ENCODE measurements around the gene MPEG1. TPM values are rescaled to one million over a fixed set of nuclear protein-coding genes. Genes with fewer than 3 reads are reported as not detected.

MPEG1 gene
- polyA plus RNA-seq, 1 donor (not counting 4 experiments of a cell fraction or from before 2014, with no cell fraction given), result not detected

DNA sequence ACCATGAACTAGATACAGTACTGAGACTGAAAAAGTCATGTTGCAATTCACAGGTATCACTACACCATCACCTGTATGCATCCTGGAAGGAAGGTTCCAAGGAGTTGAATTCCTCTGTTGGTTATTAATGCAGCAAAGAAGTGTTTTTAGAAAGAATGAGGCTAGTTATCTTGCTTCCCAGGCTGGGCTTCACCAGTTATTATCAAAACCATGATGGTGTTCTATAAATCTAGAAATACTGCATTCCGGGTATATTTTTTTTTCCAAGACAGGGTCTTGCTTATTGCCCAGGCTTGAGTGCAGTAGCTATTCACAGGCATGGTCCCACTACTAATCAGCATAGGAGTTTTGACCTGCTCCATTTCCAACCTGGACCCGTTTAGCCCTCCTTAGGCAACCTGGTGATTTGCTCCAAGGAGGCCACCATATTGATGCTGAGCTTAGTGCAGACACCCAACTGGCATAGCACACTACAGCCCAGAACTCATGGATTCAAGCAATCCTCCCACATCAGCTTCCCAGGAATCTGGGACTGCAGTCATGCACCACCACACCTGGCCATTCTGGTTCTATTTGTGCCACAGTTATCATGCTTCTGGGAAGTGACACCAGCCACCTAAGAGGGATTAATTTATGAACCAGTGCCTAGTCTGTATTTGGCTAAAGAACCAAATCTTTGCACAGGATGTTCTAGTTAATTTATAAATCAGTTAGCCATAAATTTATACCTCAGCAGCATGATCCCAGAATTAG is 1.6 kb upstream of the MPEG1 start:
- no peak overlapping the region for H3K4me2 ChIP-seq (ENCODE audit: control insufficient read depth, extremely low read depth, insufficient read depth, low read depth, low read length)
- H3K79me2 ChIP-seq (ENCODE audit: control insufficient read depth, insufficient read depth, low read length), result no peaks in the 10 kb centered on the region
- H4K20me1 ChIP-seq (ENCODE audit: control insufficient read depth, extremely low read depth, insufficient read depth, low read length), result no peaks in the 10 kb centered on the region
- dilution Hi-C loops (cut with MboI; ENCODE audit: extremely low pct_ligation_motif_present, low sequenced_read_pairs), result no loop called here
- DNase-seq (ENCODE audit: low read depth, low spot score) (no peak), FAIRE-seq (no peak)
- TF ChIP-seq, protein P1, sequence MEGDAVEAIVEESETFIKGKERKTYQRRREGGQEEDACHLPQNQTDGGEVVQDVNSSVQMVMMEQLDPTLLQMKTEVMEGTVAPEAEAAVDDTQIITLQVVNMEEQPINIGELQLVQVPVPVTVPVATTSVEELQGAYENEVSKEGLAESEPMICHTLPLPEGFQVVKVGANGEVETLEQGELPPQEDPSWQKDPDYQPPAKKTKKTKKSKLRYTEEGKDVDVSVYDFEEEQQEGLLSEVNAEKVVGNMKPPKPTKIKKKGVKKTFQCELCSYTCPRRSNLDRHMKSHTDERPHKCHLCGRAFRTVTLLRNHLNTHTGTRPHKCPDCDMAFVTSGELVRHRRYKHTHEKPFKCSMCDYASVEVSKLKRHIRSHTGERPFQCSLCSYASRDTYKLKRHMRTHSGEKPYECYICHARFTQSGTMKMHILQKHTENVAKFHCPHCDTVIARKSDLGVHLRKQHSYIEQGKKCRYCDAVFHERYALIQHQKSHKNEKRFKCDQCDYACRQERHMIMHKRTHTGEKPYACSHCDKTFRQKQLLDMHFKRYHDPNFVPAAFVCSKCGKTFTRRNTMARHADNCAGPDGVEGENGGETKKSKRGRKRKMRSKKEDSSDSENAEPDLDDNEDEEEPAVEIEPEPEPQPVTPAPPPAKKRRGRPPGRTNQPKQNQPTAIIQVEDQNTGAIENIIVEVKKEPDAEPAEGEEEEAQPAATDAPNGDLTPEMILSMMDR (optimal IDR thresholded peaks at IDR 0.05 in 1 of 3, IDR thresholded peaks at IDR 0.05 in 1 of 3, conservative IDR thresholded peaks at IDR 0.05 in 1 of 3; ENCODE audit: extremely low read depth in 1 of 3, insufficient read depth in 2 of 3, low read length in 3 of 3), result no peak
- TF ChIP-seq EZH2 (IDR thresholded peaks at IDR 0.05; ENCODE audit: low read length), result no peak
- no peak overlapping the region for H2AFZ ChIP-seq (ENCODE audit: control insufficient read depth, low read length)
- H3K27me3 ChIP-seq (ENCODE audit: control insufficient read depth, extremely low read depth, insufficient read depth, low read length), result peaks cover 8% of the 10 kb centered on the region
- H3K27ac ChIP-seq (ENCODE audit: control insufficient read depth, insufficient read depth, low read length), result no peak overlapping the region
- H3K9ac ChIP-seq (ENCODE audit: control insufficient read depth, extremely low read depth, insufficient read depth, low read length), result no peak overlapping the region
- no peaks in the 10 kb centered on the region for H3K36me3 ChIP-seq (ENCODE audit: control insufficient read depth in 2 of 2, extremely low read depth in 1 of 2, insufficient read depth in 2 of 2, low read length in 2 of 2)
- no peaks in the 10 kb centered on the region for H3K9me1 ChIP-seq (ENCODE audit: control insufficient read depth, extremely low read depth, insufficient read depth, low read length)
- H3K4me3 ChIP-seq (ENCODE audit: control insufficient read depth in 2 of 3, extremely low read depth in 1 of 3, insufficient read depth in 2 of 3, low read depth in 1 of 3, low read length in 3 of 3), result no peak overlapping the region
- no peaks in the 10 kb centered on the region for H3K9me3 ChIP-seq (ENCODE audit: control insufficient read depth, low read depth, low read length)
- peaks cover 9% of the 10 kb centered on the region for H3K4me1 ChIP-seq (ENCODE audit: control insufficient read depth, extremely low read depth, insufficient read depth, low read length)

DNA sequence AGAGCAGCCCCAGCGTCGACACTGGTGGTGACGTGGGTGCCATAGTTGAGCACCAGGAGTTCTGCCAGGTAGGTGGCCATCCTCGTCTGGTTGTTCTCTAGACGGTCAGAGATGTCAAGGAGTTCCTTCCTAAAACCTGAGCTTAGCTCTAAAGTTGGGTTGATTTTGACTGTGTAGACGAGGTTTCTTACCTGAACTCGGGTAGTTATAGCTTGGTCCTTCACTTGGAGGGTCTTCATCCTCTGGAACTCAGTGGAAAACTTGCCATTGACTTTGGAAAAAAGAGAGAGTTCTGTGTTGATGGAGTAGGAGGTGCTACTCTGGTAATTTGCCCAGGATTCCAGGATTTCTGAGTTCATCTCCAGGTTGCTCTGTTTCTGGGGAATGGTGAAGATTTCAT is 505 bp downstream of the MPEG1 start:
- no peak overlapping the region for H3K4me2 ChIP-seq (ENCODE audit: control insufficient read depth, extremely low read depth, insufficient read depth, low read depth, low read length)
- no peaks in the 10 kb centered on the region for H3K9me1 ChIP-seq (ENCODE audit: control insufficient read depth, extremely low read depth, insufficient read depth, low read length)
- H2AFZ ChIP-seq (ENCODE audit: control insufficient read depth, low read length), result no peak overlapping the region
- no peaks in the 10 kb centered on the region for H4K20me1 ChIP-seq (ENCODE audit: control insufficient read depth, extremely low read depth, insufficient read depth, low read length)
- no peak overlapping the region for H3K4me3 ChIP-seq (ENCODE audit: control insufficient read depth in 2 of 3, extremely low read depth in 1 of 3, insufficient read depth in 2 of 3, low read depth in 1 of 3, low read length in 3 of 3)
- H3K27me3 ChIP-seq (ENCODE audit: control insufficient read depth, extremely low read depth, insufficient read depth, low read length), result peaks cover 8% of the 10 kb centered on the region
- H3K9me3 ChIP-seq (ENCODE audit: control insufficient read depth, low read depth, low read length), result no peaks in the 10 kb centered on the region
- H3K4me1 ChIP-seq (ENCODE audit: control insufficient read depth, extremely low read depth, insufficient read depth, low read length), result peaks cover 7% of the 10 kb centered on the region
- no peak for FAIRE-seq
- no peak overlapping the region for H3K9ac ChIP-seq (ENCODE audit: control insufficient read depth, extremely low read depth, insufficient read depth, low read length)
- no peak overlapping the region for H3K27ac ChIP-seq (ENCODE audit: control insufficient read depth, insufficient read depth, low read length)
- H3K79me2 ChIP-seq (ENCODE audit: control insufficient read depth, insufficient read depth, low read length), result no peaks in the 10 kb centered on the region
- TF ChIP-seq, protein P1 (optimal IDR thresholded peaks at IDR 0.05 in 1 of 3, IDR thresholded peaks at IDR 0.05 in 1 of 3, conservative IDR thresholded peaks at IDR 0.05 in 1 of 3; ENCODE audit: extremely low read depth in 1 of 3, insufficient read depth in 2 of 3, low read length in 3 of 3), result no peak
- no peak for TF ChIP-seq EZH2 (IDR thresholded peaks at IDR 0.05; ENCODE audit: low read length)
- no peak for DNase-seq (ENCODE audit: low read depth, low spot score)
- dilution Hi-C loops (cut with MboI; ENCODE audit: extremely low pct_ligation_motif_present, low sequenced_read_pairs), result no loop called here
- no peaks in the 10 kb centered on the region for H3K36me3 ChIP-seq (ENCODE audit: control insufficient read depth in 2 of 2, extremely low read depth in 1 of 2, insufficient read depth in 2 of 2, low read length in 2 of 2)
